Stimulated activated naive CD8-positive, alpha-beta T cell treated with anti-CD3 and anti-CD28 coated beads, Interleukin-15, amount 100 ng/mL, for 72 hours (primary cell): Measurements from ENCODE around the gene CCDC34.

Experiments
- ATAC-seq: fragments of 150-1000 bp; cut with Tn5 transposase; 2 replicates; pipeline ENCODE4 v1.10.0; 2021; ENCODE audit warnings: mild to moderate bottlenecking, moderate library complexity
- DNase-seq, 2 donors: peaks; one replicate each; pipeline ENCODE4 v3.0.0; 2021 to 2022
- H3K27ac Mint-ChIP-seq, 2 donors: one replicate each; pipeline ENCODE4 v1.8.0; 2022; ENCODE audit warnings: mild to moderate bottlenecking in 2 of 2, mixed read lengths in 2 of 2, moderate library complexity in 2 of 2
- H3K27me3 Mint-ChIP-seq: one replicate; pipeline ENCODE4 v1.8.0; 2022; ENCODE audit warnings: mixed read lengths
- H3K4me1 Mint-ChIP-seq: one replicate; pipeline ENCODE4 v1.8.0; 2022; ENCODE audit warnings: mild to moderate bottlenecking, mixed read lengths
- H3K4me3 Mint-ChIP-seq, 2 donors: one replicate each; pipeline ENCODE4 v1.8.0; 2022; ENCODE audit warnings: mild to moderate bottlenecking in 2 of 2, mixed read lengths in 2 of 2, moderate library complexity in 1 of 2
- H3K9me3 Mint-ChIP-seq, 2 donors: one replicate each; pipeline ENCODE4 v1.8.0; 2022; ENCODE audit warnings: mixed read lengths in 2 of 2

Gene CCDC34

GRCh38 chr11:27295928-27296327 is 67.1 kb downstream of the CCDC34 start:
- H3K4me1 Mint-ChIP-seq, result no peaks in the 10 kb centered on the region
- no peak overlapping the region for H3K27ac Mint-ChIP-seq
- ATAC-seq (no peak), DNase-seq (no peak)
- H3K27me3 Mint-ChIP-seq, result peaks cover 6% of the 10 kb centered on the region
- H3K4me3 Mint-ChIP-seq, result no peak overlapping the region
- peaks cover 13 to 15% of the 10 kb centered on the region in 2 donors for H3K9me3 Mint-ChIP-seq

- Mint-ChIP-seq H3K9me3 (peaks cover 22% of the 10 kb centered on the region in 2 donors), H3K27ac (no peak overlapping the region), H3K27me3 (no peaks in the 10 kb centered on the region), H3K4me3 (no peak overlapping the region), H3K4me1 (no peaks in the 10 kb centered on the region)
- ATAC-seq (no peak), DNase-seq (no peak)
These were observed 68.4 kb downstream of the CCDC34 start for GRCh38 chr11:27294654-27295053.

- Mint-ChIP-seq H3K9me3 (peaks cover 22% of the 10 kb centered on the region in 2 donors), H3K27me3 (no peaks in the 10 kb centered on the region), H3K4me1 (no peaks in the 10 kb centered on the region), H3K4me3 (no peak overlapping the region), H3K27ac (no peak overlapping the region)
- ATAC-seq (no peak), DNase-seq (no peak)
These were observed 69.2 kb downstream of the CCDC34 start for GRCh38 chr11:27293515-27294417.

- H3K4me1 Mint-ChIP-seq, result no peaks in the 10 kb centered on the region
These were observed 70.4 kb downstream of the CCDC34 start for GRCh38 chr11:27292637-27293010.

GRCh38 chr11:27291954-27292636 is 70.9 kb downstream of the CCDC34 start:
- Mint-ChIP-seq H3K4me1 (no peaks in the 10 kb centered on the region), H3K9me3 (peaks cover 22% of the 10 kb centered on the region in 2 donors)
- DNase-seq, result no peak

More at GRCh38 chr11:27292637-27293010, 70.4 kb downstream of the CCDC34 start:
- Mint-ChIP-seq H3K27me3 (no peaks in the 10 kb centered on the region), H3K4me3 (no peak overlapping the region), H3K9me3 (peaks cover 22% of the 10 kb centered on the region in 2 donors), H3K27ac (no peak overlapping the region)
- DNase-seq, result no peak
- ATAC-seq, result no peak

GRCh38 chr11:27291302-27291889 is 71.6 kb downstream of the CCDC34 start:
- H3K4me1 Mint-ChIP-seq, result no peaks in the 10 kb centered on the region
- no peak overlapping the region for H3K27ac Mint-ChIP-seq
- H3K9me3 Mint-ChIP-seq, result peaks cover 22% of the 10 kb centered on the region in 2 donors
- H3K4me3 Mint-ChIP-seq, result no peak overlapping the region
- no peaks in the 10 kb centered on the region for H3K27me3 Mint-ChIP-seq
- no peak for ATAC-seq
- no peak for DNase-seq

More at GRCh38 chr11:27291954-27292636, 70.9 kb downstream of the CCDC34 start:
- H3K27ac Mint-ChIP-seq, result no peak overlapping the region
- ATAC-seq, result no peak
- no peak overlapping the region for H3K4me3 Mint-ChIP-seq
- H3K27me3 Mint-ChIP-seq, result no peaks in the 10 kb centered on the region

- DNase-seq, result no peak
- Mint-ChIP-seq H3K4me1 (no peaks in the 10 kb centered on the region), H3K9me3 (peaks cover 22% of the 10 kb centered on the region in 2 donors), H3K27me3 (no peaks in the 10 kb centered on the region), H3K4me3 (no peak overlapping the region), H3K27ac (no peak overlapping the region)
- ATAC-seq, result no peak
These were observed 72.6 kb downstream of the CCDC34 start for GRCh38 chr11:27290261-27291050.
